B cell (primary cell): ENCODE results near the gene SMPD3.

Experiments used
- CTCF ChIP-seq: fragments of 200-600 bp; IDR thresholded peaks from one replicate; pipeline ENCODE4 v1.8.0; 2022; ENCODE audit warnings: antibody characterized with exemption, mild to moderate bottlenecking
- EZH2 ChIP-seq: IDR thresholded peaks from 2 replicates; pipeline ENCODE4 v1.6.1; 2012; ENCODE audit warnings: borderline replicate concordance, low read depth, mild to moderate bottlenecking, moderate library complexity, low read length; ENCODE audit not compliant: insufficient read depth, poor library complexity, severe bottlenecking

GRCh38 chr16:68446681-68447652 lies 1.3 kb downstream of the SMPD3 start:
- TF ChIP-seq EZH2 (no peak), CTCF (no peak)
